Cortex of kidney (tissue), 1 donor: ENCODE results near the gene MGLL.

Experiments
- DNase-seq: peaks from one replicate; lab custom pipeline; 2025; lab: John Stamatoyannopoulos, UW

The MGLL gene

DNA sequence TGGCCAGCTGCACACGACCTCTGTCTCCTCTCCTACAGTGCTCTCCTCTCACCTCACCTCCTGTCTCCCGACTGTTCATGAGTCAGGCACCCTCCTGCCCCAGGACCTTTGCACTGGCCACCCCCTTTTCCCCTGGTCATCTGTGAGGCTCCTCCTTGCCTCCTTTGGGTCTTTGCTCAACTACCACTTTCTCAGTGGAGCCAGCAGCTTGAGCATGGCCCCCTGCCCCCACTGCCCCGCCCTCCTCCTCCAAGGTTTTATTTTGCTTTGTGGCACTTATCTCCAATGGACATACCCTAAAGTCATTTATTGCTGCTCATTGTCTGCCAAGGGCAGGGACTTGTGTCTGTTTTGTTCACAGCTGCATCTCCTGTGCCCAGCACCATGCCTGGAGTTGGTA is 64.3 kb downstream of the MGLL start:
- DNase-seq = no peak

DNA sequence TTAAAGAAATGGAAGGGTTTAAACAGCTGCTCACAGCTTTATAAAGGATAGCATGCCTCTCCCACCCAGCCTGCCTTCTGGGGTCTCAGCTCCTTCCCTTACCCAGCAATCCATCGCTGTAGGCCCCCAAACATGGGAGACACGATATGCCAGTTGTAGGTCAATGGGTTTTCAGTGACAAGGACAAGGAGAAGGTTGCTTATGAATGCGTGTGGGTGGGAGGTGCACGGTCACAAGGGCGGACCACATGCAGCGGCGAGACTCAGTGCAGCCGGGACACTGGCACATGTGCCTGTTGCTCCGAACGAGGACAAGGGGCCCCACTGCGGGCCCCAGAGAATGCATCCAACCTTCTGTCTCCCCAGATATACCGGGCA is 67.0 kb downstream of the MGLL start:
- DNase-seq = no peak

DNA sequence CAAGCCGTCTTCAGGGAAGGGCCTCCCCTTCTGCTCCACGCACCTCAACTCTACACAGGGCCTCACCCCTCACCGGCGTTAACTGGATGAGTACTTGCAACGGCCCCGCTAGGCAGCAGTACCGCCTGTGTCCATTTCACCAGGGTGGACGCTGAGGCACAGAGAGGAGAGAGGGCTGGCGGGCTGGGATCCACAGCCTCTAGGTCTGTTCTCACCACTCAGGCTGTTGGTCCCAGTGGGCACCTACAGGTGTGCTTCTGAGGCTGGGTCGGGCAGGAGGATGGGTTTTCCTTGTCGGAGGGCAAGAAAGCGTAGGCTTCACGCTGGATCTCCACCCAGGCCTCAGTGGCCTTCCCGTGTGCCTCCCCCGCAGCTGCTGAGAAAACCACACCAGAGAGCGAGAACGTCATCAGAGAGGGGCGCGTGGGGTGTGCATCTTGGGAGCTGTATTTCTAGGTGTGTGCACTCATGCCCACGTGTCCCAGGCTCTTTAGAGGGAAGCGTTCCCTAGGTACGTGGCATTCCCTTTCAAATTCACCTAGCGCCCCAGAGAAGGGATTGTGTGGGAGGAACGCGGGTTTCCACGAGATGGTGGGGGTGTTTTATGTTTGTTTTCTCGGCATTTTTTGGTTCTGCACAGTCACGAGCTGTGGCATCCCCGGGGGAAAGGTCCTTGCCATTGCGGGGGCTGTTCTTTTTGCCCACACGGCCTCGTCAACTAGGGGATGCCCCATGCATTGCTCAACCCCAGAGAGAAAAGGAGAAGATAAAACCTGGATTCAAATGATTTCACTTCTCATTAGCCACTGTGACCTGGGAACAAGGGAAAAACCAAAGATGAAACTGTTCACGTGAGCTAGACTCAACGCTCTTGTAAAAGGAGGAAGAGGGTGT is 67.7 kb downstream of the MGLL start:
- no peak for DNase-seq

DNA sequence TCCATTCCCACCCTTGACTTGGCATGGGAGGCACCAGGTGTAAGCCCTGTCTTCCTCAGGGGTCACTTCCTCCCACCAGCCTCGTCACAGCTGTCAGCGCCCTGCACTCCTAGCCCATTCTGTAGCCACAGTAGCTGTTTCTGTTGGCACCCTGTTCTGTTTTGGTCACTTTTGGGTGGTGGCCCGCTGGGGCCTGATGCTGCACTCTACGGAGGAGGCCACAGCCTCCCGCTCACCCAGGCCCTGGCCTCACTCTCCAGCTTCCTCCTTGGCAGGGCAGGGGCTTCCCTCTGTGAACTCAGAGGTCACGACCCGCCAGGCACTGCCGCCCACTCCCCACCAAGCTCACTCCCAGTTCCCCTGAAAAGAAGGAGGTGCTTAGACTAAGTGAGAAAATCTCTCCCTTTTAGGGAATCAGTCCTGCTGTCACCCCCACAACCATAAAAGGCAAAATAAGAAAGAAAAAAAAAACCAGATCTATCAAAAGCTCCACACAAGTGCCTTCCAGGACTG is 68.4 kb downstream of the MGLL start:
- DNase-seq = no peak

DNA sequence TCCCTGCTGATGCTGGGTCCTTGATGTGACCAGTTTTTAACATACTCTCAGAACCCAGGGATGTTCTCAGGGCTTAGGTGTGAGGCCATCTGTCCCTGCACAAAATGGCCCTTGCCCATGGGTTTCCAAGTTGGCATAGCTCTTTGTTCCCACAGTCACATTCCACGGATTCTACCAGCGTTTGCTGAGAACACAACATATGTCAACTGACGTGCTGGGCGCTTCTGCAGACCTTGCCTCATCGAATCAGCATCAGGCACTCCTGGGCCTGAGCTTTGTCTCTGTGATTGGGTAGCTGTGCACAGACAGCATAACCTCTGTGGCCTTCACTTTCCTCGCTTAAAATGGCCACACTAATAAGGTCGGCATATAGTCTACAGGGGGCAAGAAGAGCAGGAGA is 69.0 kb downstream of the MGLL start:
- no peak for DNase-seq

DNA sequence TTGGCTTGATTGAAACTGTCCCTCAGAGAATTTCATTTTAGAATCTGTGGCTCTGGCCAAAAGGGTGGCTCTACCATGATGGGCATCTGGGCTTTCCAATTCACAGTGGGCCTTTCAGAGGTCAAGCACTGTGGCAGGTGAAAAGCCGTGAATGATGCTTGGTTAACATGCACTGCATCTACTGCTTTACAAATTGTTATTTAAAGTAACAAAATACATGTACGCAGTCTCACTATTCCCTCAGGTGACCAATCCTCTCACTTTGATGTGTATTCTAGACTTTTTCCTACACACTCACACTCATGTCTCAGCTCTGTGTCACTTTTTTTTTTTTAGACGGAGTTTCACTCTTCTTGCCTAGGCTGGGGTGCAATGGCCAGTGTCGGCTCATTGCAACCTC is 70.5 kb downstream of the MGLL start:
- DNase-seq = no peak

DNA sequence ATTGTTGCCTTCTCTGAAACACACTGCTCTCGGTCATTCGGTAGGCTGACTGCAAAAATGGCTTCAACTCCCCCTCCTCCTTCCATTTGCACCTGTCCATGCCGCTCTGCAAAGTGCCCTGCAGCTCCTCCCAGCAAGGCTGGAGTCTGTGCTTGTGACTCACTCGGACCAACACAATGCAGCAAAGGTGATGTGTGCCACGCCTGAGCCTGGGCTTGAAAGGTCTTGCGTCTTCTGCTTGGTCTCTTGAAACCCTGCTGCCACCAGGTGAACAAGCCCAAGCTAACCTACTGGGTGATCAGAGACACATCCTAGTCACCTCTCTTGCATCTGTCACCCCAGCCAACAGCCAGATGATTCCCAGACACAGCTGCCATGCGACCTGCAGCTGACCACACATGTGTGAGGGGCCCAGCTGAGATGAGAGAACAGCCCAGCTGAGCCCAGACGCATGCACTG is 71.1 kb downstream of the MGLL start:
- DNase-seq = no peak

DNA sequence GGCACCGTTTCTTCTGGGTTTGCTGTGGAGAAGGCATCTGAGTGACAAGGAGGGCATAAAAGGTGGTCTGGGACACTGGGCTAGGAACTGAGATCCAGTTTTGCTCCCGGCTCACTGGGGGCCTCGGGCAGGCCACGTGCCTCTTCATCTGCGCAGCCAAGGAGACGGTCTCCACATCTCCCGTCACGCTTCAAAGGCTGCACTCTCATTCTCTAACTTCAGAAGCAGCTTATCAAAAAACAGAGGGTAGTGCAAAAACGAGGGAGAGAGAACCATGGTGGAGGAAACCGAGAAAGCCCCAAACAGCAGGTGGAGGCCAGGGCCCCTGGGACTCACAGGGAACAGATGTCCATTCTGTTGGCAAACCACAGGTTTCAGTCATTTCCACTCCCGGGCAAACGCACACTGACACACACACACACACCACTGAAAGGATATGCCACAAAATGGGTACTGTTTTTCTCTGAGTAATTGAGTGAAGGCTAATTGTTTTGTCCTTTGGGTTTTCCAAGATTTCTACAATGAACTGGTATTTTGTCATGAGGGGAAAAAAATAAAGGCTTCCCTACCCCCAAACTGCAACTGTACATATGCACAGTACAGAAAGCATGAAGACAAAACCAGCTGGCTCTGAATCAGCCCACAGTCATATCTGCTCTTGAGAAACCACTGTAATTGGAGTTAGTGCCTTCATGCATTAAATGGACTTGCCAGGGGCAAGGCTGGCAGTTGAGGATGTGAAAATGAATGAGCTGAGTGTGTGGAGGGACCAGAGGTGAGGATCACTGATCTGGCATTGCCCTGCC is 71.9 kb downstream of the MGLL start:
- no peak for DNase-seq

GRCh38 chr3:127749787-127750225 is 72.5 kb downstream of the MGLL start:
- no peak for DNase-seq

DNA sequence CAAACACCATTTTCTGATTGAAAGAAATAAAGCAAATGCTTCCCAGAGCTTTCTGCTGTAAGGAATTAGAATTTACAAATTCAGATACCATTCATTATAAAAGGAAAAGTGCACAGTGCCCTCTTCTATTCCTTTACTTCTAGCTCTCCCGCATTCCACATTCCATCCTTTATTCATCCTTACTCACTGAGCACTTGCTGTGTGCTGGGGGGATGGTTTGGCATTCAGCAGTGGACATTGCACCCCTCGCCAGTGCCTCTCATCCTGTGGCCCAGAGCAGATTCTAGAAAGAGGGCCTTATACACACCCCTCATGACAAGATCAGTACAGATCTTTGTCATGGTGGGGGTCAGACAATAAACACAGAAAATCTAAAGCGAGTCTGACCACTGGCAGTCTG is 73.0 kb downstream of the MGLL start:
- DNase-seq = no peak

DNA sequence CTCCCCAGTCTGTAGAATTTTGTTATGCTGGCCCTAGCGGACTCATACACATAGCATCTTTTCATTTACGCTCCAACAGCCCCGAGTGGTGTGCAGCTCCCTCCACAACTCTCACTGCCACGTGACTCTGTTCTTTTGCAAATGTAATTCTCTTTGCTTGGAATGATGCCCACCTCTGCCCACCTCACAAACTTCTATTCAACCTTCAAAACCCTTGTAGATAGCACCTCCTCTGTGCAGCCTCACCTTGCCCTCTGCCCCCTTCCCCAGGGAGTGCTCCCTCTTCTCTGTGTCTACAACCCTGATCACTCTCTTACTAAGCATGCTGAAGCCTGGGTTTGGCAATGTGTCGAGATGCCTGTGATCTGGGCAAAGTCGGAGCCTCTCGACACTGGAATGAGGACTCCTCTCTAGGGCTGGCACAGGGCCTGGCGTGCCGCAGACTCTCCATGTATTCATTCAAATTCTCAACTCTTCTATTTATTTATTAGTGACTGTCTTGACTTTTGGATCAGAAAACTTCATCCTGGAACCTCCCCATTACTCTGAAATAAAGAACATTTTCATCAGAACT is 73.5 kb downstream of the MGLL start:
- DNase-seq = no peak

DNA sequence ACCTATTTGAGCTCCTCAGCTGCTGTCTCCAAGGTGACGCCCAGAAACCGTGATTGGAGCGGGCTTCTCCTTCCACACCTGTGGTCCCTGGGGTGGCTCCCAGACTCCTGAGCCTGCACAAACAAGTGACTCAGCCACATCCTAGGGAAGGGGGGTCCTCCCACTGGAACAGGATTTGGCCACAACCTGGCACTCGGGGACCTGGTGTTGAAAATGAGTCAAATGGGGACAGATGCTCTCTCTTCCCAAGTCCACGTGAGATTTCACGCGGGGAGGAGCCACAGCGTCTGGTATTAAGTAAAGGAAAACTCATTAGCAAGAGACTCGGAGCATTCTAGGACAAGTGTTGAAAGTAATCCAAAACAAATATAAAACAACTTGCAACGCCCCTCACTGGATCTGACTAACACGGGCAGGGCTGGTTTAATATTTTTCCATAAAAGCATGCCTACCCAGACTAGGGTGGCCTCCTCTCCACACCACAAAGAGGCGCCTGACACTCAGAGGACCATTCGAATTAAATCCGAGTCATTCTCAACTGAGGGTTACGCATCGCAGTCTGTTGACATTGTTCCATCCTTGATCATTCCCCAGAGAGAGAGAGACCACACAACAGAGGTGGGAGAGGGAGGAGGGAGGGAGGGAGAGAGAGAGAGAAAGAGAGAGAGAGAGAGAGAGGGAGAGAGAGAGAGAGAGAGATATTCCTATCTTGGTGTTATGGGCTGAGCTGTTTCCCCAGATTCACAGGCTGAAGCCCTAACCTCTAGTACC is 74.4 kb downstream of the MGLL start:
- DNase-seq = no peak

DNA sequence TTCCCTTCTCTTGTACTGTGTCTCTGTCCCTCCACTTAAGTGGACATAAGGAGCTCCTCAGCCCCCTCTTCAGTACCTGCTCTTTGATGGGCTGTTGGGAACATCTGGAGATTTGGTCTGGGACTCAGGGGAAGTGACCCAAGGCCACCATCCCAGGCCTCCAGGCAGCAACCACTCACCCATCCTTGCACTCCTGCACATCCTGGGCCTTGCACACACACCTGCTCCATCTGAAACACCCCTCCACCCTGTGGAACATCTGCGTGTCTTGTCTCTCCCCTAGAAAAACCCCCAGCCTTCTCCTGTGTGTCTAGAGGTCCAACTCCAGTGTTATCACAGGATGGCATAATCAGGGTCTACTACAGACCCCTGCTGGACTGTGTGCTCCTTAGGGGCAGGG is 75.2 kb downstream of the MGLL start:
- DNase-seq = no peak

DNA sequence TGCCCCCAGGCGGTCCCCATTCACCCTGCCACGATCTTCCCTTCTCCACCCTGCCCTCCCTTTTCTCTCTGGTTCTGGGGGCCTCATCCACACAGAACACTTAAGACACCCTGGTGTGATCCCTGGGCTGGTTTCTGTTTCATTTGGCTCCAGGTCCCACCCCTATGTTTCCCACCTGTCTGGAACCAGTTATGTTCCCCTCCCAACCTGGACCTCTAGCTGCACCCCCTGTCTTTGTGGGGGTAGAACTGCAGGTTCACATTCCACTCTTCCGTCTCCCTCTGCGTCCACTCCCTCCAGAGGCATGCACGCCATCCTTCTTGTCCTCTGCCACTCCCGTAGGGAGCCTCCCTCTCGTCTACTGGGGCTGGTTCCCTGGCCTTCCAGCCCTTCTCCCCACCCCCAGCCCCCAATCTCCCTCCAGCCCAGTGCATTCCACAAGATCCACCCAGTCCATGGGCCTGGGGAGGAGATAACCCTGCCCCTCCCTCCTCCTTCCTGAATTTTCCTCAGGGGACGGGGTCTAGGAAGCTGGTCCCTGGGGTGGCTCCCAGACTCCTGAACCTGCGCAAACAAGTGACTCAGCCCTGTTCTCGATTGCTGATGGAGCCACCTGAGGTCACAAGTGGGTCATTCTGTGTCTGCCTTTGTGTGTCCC is 75.8 kb downstream of the MGLL start:
- no peak for DNase-seq

DNA sequence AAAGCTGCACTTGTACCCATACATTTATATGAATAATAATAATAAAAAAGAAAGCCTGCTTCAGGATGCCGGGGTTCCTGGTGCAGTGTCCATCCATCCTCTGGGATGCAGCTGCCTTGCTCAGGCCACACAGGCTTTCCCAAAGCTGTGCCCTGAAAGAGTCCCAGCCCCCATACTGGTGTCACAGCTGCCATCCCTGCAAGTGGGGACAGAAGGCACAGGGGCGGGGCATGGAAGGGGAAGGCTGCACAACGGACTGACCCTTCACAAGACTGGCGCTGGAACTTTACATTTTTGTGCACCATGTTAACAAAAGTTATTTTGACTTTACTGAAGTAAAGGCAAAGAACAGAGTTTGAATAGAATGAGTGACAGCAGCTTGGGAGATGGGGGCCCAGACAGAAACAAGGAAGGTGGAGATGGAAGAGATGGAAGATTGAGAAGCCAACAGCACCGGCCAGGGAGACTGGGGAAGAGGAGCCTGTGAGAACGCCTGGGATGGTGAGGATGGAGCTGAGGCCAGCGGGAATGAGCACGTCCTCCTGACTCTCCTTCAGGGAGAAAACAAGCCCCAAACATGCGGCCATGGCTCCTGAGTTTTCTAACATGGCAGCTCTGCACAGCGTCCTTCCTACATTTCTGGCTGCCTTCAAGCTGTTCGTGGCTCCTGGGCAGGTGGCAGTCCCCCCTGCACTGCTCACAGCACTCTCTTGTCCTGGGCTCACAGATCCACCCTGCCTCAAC is 76.5 kb downstream of the MGLL start:
- DNase-seq = no peak

DNA sequence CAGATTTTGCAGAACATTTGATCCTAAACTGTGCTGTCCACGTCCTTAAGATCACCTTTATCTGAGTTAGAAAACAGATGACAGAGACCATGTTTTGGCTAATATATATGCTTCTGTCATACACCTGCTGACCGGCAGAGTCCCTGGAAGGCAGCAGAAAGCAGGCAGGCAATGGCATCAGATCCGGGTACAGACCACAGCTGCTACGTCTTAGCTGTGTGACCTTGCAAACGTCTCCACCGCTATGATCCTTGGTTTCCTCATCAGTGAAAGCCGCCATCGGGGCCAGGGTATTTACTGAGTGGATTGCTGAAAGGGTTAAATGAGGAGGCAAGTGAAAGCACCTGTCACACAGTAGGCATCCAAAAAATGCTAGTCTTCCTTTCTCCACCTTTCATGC is 77.4 kb downstream of the MGLL start:
- no peak for DNase-seq

GRCh38 chr3:127744253-127744815 is 78.0 kb downstream of the MGLL start:
- DNase-seq = no peak

DNA sequence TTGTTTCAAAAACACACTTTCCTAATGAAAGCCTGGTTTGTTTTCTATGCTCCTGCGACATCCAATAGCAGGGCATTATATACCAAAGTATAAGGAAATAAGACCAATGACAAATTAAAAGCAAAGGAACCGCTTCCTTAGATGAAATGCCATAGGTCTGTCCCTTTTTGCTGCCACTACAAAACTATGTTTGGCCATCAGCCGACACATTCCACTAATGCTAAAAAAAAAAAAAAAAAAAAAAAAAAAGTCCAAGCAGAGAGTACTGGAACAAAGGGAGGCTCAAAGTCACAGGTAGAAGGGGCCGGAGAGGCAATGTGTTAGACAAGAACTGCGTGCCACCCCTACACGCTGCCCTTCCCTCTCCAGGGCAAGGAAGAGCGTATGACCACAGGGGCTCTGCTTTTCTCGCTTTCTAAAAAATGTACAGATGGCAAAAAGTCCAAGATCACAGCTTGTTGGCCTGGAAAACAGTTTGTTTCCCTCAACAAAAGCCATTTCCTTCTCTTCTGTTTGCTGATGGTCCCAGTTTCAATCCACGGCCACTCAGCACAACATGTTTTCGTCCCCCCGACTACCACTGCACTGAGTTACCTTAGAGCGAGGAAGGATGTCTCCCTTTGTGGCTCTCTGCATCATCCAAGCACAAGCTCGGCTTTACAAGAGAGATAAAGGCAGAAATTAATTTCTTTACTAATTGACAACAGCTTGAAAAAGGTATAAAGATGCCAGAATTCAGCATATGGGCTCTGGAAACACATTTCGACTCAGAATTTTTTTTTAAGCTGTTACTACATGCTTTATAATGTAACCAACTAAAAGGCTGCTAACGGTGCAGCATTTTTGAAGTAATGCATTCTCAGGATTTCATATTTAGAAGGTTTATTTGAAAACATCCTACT is 78.7 kb downstream of the MGLL start:
- DNase-seq = no peak

- DNase-seq = no peak
Observed at GRCh38 chr3:127742580-127742979, 79.7 kb downstream of the MGLL start.
